ENCODE measurements around the gene TBCA. TPM values are rescaled to one million over a fixed set of nuclear protein-coding genes. Genes with fewer than 3 reads are reported as not detected.

Gene TBCA
- total RNA-seq, 1 experiment from 2014 or later, result 330 TPM

- H3K4ac ChIP-seq (ENCODE audit: low read depth, low read length), result no peak overlapping the region
- no peak overlapping the region for H3K23ac ChIP-seq (ENCODE audit: insufficient read length, low read depth, low read length)
- no peaks in the 10 kb centered on the region for H3K4me1 ChIP-seq (ENCODE audit: insufficient read depth, low read length)
- no peaks in the 10 kb centered on the region for H3K27me3 ChIP-seq (ENCODE audit: insufficient read depth, low read length)
- H3K23me2 ChIP-seq (ENCODE audit: insufficient read length, low read depth, low read length, poor library complexity, severe bottlenecking), result no peaks in the 10 kb centered on the region
- H2BK5ac ChIP-seq (ENCODE audit: insufficient read length, low read length), result no peak overlapping the region
- no peak overlapping the region for H3T11ph ChIP-seq (ENCODE audit: low read length)
- H3K9ac ChIP-seq (ENCODE audit: extremely low read depth, insufficient read length, low read length), result no peak overlapping the region
- no peaks in the 10 kb centered on the region for H4K20me1 ChIP-seq (ENCODE audit: control insufficient read depth, insufficient read depth, insufficient read length)
- H2BK20ac ChIP-seq (ENCODE audit: low read depth, low read length, poor library complexity, severe bottlenecking), result no peak overlapping the region
- H4K5ac ChIP-seq (ENCODE audit: insufficient read length, low read depth, low read length), result no peak overlapping the region
- no peak overlapping the region for H3K27ac ChIP-seq (ENCODE audit: insufficient read length, low read depth, low read length)
- no peak overlapping the region for H3K14ac ChIP-seq (ENCODE audit: insufficient read depth, low read length)
- H2AK5ac ChIP-seq (ENCODE audit: insufficient read length, low read length), result no peak overlapping the region
- no peak overlapping the region for H3K56ac ChIP-seq (ENCODE audit: insufficient read length, low read depth, low read length)
- Mint-ChIP-seq H3K27ac (no peak overlapping the region), H3K36me3 (ENCODE audit: insufficient read depth in 1 of 3, low read depth in 3 of 3) (peaks cover 13 to 21% (median 17%) of the 10 kb centered on the region in 3 experiments; a peak in 6 of 7 replicates), H3K4me3 (no peak overlapping the region), H3K27me3 (ENCODE audit: low read depth) (no peaks in the 10 kb centered on the region), H3K9me3 (no peaks in the 10 kb centered on the region; a peak in 1 of 5 replicates), H3K4me1 (peaks cover 14 to 15% of the 10 kb centered on the region in 2 experiments)
- no peak overlapping the region for H4K8ac ChIP-seq (replicated peaks; ENCODE audit: insufficient read length, low read depth, low read length)
- H4K91ac ChIP-seq (ENCODE audit: insufficient read length, low read depth, low read length), result no peak overlapping the region
- no CpG with 5 or more reads among the region's 1 CpG for WGBS (ENCODE audit: extremely low coverage, insufficient read length, low lambda C conversion rate)
- no peak overlapping the region for H2AFZ ChIP-seq (ENCODE audit: low read length)
- DNase-seq, result no peak
- peaks cover 7% of the 10 kb centered on the region; the same call in 1 of the 2 replicates for H3K79me2 ChIP-seq (ENCODE audit: insufficient read depth, low read length)
- H2BK15ac ChIP-seq (ENCODE audit: low read depth, low read length), result no peak overlapping the region
- H3K9me3 ChIP-seq (ENCODE audit: control insufficient read depth, low read depth, low read length), result no peaks in the 10 kb centered on the region
- no peak overlapping the region for H3K4me2 ChIP-seq (ENCODE audit: insufficient read depth, insufficient read length, low read length)
- no peak for TF ChIP-seq CTCF (conservative IDR thresholded peaks at IDR 0.05)
- peaks cover 6% of the 10 kb centered on the region for H3K79me1 ChIP-seq (ENCODE audit: insufficient read depth, low read depth, low read length, poor library complexity, severe bottlenecking)
- no peak overlapping the region for H2BK12ac ChIP-seq (ENCODE audit: insufficient read length, low read depth, low read length)
- H2BK120ac ChIP-seq (ENCODE audit: low read depth, low read length, poor library complexity, severe bottlenecking), result no peak overlapping the region
- no peak overlapping the region for H3K18ac ChIP-seq (ENCODE audit: insufficient read length, low read depth, low read length)
These were observed 80.0 kb downstream of the TBCA start for GRCh38 chr5:77696120-77696519.

All from H9 (cell line).